HepG2 (cell line): ENCODE results near the gene CRK. TPM values are rescaled to one million over a fixed set of nuclear protein-coding genes. Genes with fewer than 3 reads are reported as not detected.

Source experiments
- ARHGAP35 ChIP-seq: sonication (generic); formaldehyde crosslinking; IDR thresholded peaks from 2 replicates; pipeline ENCODE4 v1.9.0; 2022; ENCODE audit warnings: mild to moderate bottlenecking, inconsistent platforms, moderate library complexity, missing genetic modification reagents, borderline replicate concordance
- BHLHE40 ChIP-seq: IDR thresholded peaks from 2 replicates; pipeline ENCODE4 v1.6.1; 2011; ENCODE audit warnings: low read length, improper control_type of control experiment
- DNMT1 ChIP-seq: sonication (generic); formaldehyde crosslinking; IDR thresholded peaks from 2 replicates; pipeline ENCODE4 v1.5.1; 2020; ENCODE audit warnings: mild to moderate bottlenecking, missing genetic modification reagents
- ERF ChIP-seq: IDR thresholded peaks from 2 replicates; pipeline ENCODE4 v1.6.1; 2018; ENCODE audit warnings: missing biosample characterization, missing genetic modification reagents
- FOXJ3 ChIP-seq: sonication (generic); formaldehyde crosslinking; IDR thresholded peaks from 2 replicates; pipeline ENCODE4 v1.4.0; 2020; ENCODE audit warnings: missing genetic modification reagents, mild to moderate bottlenecking, borderline replicate concordance
- JUND ChIP-seq: sonication (generic); formaldehyde crosslinking; IDR thresholded peaks from 2 replicates; pipeline ENCODE4 v1.8.0; 2022; ENCODE audit warnings: mild to moderate bottlenecking, missing genetic modification reagents
- MAFG ChIP-seq: sonication (generic); formaldehyde crosslinking; IDR thresholded peaks from 2 replicates; pipeline ENCODE4 v1.5.1; 2020; ENCODE audit warnings: mild to moderate bottlenecking, missing genetic modification reagents
- MED1 ChIP-seq: sonication (generic); formaldehyde crosslinking; IDR thresholded peaks from 2 replicates; pipeline ENCODE4 v1.4.0; 2020; ENCODE audit warnings: missing genetic modification reagents
- NR2F2 ChIP-seq: IDR thresholded peaks from 2 replicates; pipeline ENCODE4 v1.6.1; 2012; ENCODE audit warnings: low read depth, inconsistent platforms, borderline replicate concordance
- SP4 ChIP-seq: sonication (generic); formaldehyde crosslinking; IDR thresholded peaks from 2 replicates; pipeline ENCODE4 v1.8.1; 2023; ENCODE audit warnings: mild to moderate bottlenecking, missing genetic modification reagents
- TBX2 ChIP-seq: sonication (generic); formaldehyde crosslinking; IDR thresholded peaks from 2 replicates; pipeline ENCODE4 v1.5.0; 2020; ENCODE audit warnings: missing genetic modification reagents, mild to moderate bottlenecking, borderline replicate concordance
- TOPORS ChIP-seq: sonication (generic); formaldehyde crosslinking; IDR thresholded peaks from 2 replicates; pipeline ENCODE4 v1.8.0; 2023; ENCODE audit warnings: mild to moderate bottlenecking, missing genetic modification reagents
- ZFYVE20 ChIP-seq: sonication (generic); formaldehyde crosslinking; IDR thresholded peaks from 2 replicates; pipeline ENCODE4 v1.8.0; 2023; ENCODE audit warnings: low read depth, mild to moderate bottlenecking, moderate library complexity, missing genetic modification reagents, borderline replicate concordance
- ZNF790 ChIP-seq: sonication (generic); formaldehyde crosslinking; IDR thresholded peaks from 2 replicates; pipeline ENCODE4 v1.8.0; 2022; ENCODE audit warnings: missing genetic modification reagents, mild to moderate bottlenecking, borderline replicate concordance
- ZSCAN29 ChIP-seq: sonication (generic); formaldehyde crosslinking; conservative IDR thresholded peaks from 2 replicates; pipeline ENCODE4 v1.4.0; 2020; ENCODE audit warnings: mild to moderate bottlenecking, missing genetic modification reagents
- polyA plus RNA-seq, 8 experiments: library from polyadenylated mRNA; depleted of rRNA in 3 of 8; stranded (reverse) in 7 of 8; unstranded in 1 of 8; fragments of >200 nt; fragmentation: Illumina TruSeq in 4 of 8; extraction: Trizol in 4 of 8; gene quantifications; 2 replicates each; pipeline versions ENCODE4 v1.2.1 to v1.2.3, GENCODE V29; 2011 to 2016; ENCODE audit warnings: low read depth in 4 of 8, missing spikeins in 1 of 8, mixed read lengths in 1 of 8; ENCODE audit not compliant: insufficient read depth in 1 of 8
- total RNA-seq, 5 experiments: library from RNA; depleted of rRNA; stranded (reverse); fragments of >200 nt; fragmentation: Illumina TruSeq; extraction: Trizol; gene quantifications; 2 replicates each; pipeline ENCODE4 v1.2.3, GENCODE V29; 2016; ENCODE audit warnings: low read depth in 1 of 5
- TF ChIP-seq, protein P1 (sequence below): sonication (generic); formaldehyde crosslinking; IDR thresholded peaks from 2 replicates; pipeline ENCODE4 v1.4.0; 2020; ENCODE audit warnings: mild to moderate bottlenecking, missing genetic modification reagents
- TF ChIP-seq, protein P2 (sequence below): sonication (generic); formaldehyde crosslinking; IDR thresholded peaks from 2 replicates; pipeline ENCODE4 v1.4.0; 2020; ENCODE audit warnings: mild to moderate bottlenecking, low read depth, missing genetic modification reagents
- TF ChIP-seq, protein P3 (sequence below): sonication (generic); formaldehyde crosslinking; IDR thresholded peaks from 2 replicates; pipeline ENCODE4 v1.5.1; 2020; ENCODE audit warnings: mild to moderate bottlenecking, missing genetic modification reagents, moderate library complexity
- TF ChIP-seq, protein P4 (sequence below): sonication (generic); formaldehyde crosslinking; conservative IDR thresholded peaks from 2 replicates; pipeline ENCODE4 v1.4.0; 2020; ENCODE audit warnings: missing genetic modification reagents

The CRK gene
- total and polyA plus RNA-seq, 2 of the 13 experiments (the other 11 are each of a cell fraction or from before 2014, with no cell fraction given), result 47.4 to 54.2 TPM

DNA sequence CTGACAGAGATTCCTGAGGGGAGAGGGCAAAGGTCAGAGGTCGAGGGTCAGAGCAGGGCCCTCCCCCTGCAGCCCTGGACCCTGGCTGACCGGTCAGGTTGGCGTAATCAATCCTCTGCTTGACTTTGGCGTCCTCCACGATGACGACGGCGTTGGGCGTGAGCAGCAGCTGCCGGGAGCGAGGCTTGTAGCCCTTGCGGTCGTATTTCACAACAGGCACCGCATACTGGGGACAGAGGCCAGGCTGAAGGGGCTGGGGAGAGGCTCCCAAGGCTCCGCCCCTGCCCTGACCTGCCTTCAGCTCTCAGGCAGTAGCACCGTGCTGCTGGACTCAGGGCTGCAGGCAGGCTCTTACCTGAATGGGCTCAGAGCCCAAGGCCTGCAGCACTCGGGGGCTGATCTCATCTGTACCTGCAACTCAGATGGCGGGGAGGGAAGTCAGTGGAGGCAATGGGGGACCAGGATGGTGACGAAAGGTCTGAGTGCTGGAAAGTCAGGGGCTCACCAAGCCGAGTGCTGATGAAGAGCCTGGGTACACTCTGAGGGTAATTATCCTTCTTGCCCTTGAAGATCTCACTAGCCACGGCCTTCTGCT is 12.0 kb upstream of the CRK start (continued):
- TF ChIP-seq, protein P1, sequence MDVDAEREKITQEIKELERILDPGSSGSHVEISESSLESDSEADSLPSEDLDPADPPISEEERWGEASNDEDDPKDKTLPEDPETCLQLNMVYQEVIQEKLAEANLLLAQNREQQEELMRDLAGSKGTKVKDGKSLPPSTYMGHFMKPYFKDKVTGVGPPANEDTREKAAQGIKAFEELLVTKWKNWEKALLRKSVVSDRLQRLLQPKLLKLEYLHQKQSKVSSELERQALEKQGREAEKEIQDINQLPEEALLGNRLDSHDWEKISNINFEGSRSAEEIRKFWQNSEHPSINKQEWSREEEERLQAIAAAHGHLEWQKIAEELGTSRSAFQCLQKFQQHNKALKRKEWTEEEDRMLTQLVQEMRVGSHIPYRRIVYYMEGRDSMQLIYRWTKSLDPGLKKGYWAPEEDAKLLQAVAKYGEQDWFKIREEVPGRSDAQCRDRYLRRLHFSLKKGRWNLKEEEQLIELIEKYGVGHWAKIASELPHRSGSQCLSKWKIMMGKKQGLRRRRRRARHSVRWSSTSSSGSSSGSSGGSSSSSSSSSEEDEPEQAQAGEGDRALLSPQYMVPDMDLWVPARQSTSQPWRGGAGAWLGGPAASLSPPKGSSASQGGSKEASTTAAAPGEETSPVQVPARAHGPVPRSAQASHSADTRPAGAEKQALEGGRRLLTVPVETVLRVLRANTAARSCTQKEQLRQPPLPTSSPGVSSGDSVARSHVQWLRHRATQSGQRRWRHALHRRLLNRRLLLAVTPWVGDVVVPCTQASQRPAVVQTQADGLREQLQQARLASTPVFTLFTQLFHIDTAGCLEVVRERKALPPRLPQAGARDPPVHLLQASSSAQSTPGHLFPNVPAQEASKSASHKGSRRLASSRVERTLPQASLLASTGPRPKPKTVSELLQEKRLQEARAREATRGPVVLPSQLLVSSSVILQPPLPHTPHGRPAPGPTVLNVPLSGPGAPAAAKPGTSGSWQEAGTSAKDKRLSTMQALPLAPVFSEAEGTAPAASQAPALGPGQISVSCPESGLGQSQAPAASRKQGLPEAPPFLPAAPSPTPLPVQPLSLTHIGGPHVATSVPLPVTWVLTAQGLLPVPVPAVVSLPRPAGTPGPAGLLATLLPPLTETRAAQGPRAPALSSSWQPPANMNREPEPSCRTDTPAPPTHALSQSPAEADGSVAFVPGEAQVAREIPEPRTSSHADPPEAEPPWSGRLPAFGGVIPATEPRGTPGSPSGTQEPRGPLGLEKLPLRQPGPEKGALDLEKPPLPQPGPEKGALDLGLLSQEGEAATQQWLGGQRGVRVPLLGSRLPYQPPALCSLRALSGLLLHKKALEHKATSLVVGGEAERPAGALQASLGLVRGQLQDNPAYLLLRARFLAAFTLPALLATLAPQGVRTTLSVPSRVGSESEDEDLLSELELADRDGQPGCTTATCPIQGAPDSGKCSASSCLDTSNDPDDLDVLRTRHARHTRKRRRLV (CRISPR knock-in tag), result no peak
- peak; percentile 93 for TF ChIP-seq NR2F2
- TF ChIP-seq, protein P2, sequence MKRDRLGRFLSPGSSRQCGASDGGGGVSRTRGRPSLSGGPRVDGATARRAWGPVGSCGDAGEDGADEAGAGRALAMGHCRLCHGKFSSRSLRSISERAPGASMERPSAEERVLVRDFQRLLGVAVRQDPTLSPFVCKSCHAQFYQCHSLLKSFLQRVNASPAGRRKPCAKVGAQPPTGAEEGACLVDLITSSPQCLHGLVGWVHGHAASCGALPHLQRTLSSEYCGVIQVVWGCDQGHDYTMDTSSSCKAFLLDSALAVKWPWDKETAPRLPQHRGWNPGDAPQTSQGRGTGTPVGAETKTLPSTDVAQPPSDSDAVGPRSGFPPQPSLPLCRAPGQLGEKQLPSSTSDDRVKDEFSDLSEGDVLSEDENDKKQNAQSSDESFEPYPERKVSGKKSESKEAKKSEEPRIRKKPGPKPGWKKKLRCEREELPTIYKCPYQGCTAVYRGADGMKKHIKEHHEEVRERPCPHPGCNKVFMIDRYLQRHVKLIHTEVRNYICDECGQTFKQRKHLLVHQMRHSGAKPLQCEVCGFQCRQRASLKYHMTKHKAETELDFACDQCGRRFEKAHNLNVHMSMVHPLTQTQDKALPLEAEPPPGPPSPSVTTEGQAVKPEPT (CRISPR knock-in tag), result 0 out of 2 replicates have a peak, but pooled peaks have one; percentile 69
- TF ChIP-seq ARHGAP35 (CRISPR knock-in tag), result 0 out of 2 replicates have a peak, but pooled peaks have one; percentile 30
- no peak for TF ChIP-seq MAFG
- no peak for TF ChIP-seq TOPORS
- no peak for TF ChIP-seq ZFYVE20 (CRISPR knock-in tag)
- TF ChIP-seq DNMT1 (CRISPR knock-in tag), result no peak
- TF ChIP-seq SP4 (CRISPR knock-in tag), result no peak
- TF ChIP-seq, protein P3, sequence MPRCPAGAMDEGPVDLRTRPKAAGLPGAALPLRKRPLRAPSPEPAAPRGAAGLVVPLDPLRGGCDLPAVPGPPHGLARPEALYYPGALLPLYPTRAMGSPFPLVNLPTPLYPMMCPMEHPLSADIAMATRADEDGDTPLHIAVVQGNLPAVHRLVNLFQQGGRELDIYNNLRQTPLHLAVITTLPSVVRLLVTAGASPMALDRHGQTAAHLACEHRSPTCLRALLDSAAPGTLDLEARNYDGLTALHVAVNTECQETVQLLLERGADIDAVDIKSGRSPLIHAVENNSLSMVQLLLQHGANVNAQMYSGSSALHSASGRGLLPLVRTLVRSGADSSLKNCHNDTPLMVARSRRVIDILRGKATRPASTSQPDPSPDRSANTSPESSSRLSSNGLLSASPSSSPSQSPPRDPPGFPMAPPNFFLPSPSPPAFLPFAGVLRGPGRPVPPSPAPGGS (CRISPR knock-in tag), result 0 out of 2 replicates have a peak, but pooled peaks have one; percentile 34
- TF ChIP-seq ZNF790 (CRISPR knock-in tag), result no peak
- peak; percentile 52 for TF ChIP-seq BHLHE40
- TF ChIP-seq MED1 (CRISPR knock-in tag), result peak; percentile 86
- TF ChIP-seq FOXJ3 (CRISPR knock-in tag), result no peak
- TF ChIP-seq ZSCAN29 (CRISPR knock-in tag), result peak; percentile 91; the same call in 1 of the 2 replicates
- peak; percentile 15; the same call in 1 of the 2 replicates for TF ChIP-seq TBX2 (CRISPR knock-in tag)
- 0 out of 2 replicates have a peak, but pooled peaks have one; percentile 41 for TF ChIP-seq ERF (CRISPR knock-in tag)
- TF ChIP-seq JUND (CRISPR knock-in tag), result peak; percentile 51; the same call in 1 of the 2 replicates
- TF ChIP-seq, protein P4, sequence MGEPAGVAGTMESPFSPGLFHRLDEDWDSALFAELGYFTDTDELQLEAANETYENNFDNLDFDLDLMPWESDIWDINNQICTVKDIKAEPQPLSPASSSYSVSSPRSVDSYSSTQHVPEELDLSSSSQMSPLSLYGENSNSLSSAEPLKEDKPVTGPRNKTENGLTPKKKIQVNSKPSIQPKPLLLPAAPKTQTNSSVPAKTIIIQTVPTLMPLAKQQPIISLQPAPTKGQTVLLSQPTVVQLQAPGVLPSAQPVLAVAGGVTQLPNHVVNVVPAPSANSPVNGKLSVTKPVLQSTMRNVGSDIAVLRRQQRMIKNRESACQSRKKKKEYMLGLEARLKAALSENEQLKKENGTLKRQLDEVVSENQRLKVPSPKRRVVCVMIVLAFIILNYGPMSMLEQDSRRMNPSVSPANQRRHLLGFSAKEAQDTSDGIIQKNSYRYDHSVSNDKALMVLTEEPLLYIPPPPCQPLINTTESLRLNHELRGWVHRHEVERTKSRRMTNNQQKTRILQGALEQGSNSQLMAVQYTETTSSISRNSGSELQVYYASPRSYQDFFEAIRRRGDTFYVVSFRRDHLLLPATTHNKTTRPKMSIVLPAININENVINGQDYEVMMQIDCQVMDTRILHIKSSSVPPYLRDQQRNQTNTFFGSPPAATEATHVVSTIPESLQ (CRISPR knock-in tag), result no peak
